Raji (cell line): ENCODE results near the gene VAPA.

Experiments
- POLR2A ChIP-seq: IDR thresholded peaks from 2 replicates; pipeline ENCODE4 v1.6.1; 2011; ENCODE audit warnings: low read depth, low read length, control low read depth; ENCODE audit not compliant: insufficient read depth

VAPA gene

GRCh38 chr18:9905401-9905922 lies 8.4 kb upstream of the VAPA start:
- no peak for TF ChIP-seq POLR2A

GRCh38 chr18:9906481-9906880 lies 7.3 kb upstream of the VAPA start:
- no peak for TF ChIP-seq POLR2A

GRCh38 chr18:9907867-9908266 lies 5.9 kb upstream of the VAPA start:
- no peak for TF ChIP-seq POLR2A

- no peak for TF ChIP-seq POLR2A
Observed at GRCh38 chr18:9910071-9910470, 3.7 kb upstream of the VAPA start.

- TF ChIP-seq POLR2A = no peak
Observed at GRCh38 chr18:9910661-9911060, 3.2 kb upstream of the VAPA start.

- no peak for TF ChIP-seq POLR2A
Observed at GRCh38 chr18:9911226-9911625, 2.6 kb upstream of the VAPA start.

- no peak for TF ChIP-seq POLR2A
Observed at GRCh38 chr18:9913151-9913525, 678 bp upstream of the VAPA start.

GRCh38 chr18:9914334-9914583 lies 443 bp downstream of the VAPA start:
- TF ChIP-seq POLR2A = no peak

- TF ChIP-seq POLR2A = peak; percentile 36; the same call in 1 of the 2 replicates
Observed at GRCh38 chr18:9914584-9915290, 921 bp downstream of the VAPA start.

GRCh38 chr18:9915291-9916076 lies 1.7 kb downstream of the VAPA start:
- no peak for TF ChIP-seq POLR2A

- no peak for TF ChIP-seq POLR2A
Observed at GRCh38 chr18:9916077-9916639, 2.3 kb downstream of the VAPA start.

GRCh38 chr18:9916808-9917207 lies 3.0 kb downstream of the VAPA start:
- TF ChIP-seq POLR2A = no peak

- no peak for TF ChIP-seq POLR2A
Observed at GRCh38 chr18:9918016-9918680, 4.3 kb downstream of the VAPA start.

GRCh38 chr18:9919564-9920232 lies 5.9 kb downstream of the VAPA start:
- TF ChIP-seq POLR2A = no peak
